ENCODE data around the gene INSR. TPM values are rescaled to one million over a fixed set of nuclear protein-coding genes. Genes with fewer than 3 reads are reported as not detected.
A peak's percentile ranks its signal among the peaks of the same experiment; 100 is the strongest.

INSR gene
- total and polyA plus RNA-seq, 2 of the 8 experiments (the other 6 are each of a cell fraction or from before 2014, with no cell fraction given) = 13.1 to 48.7 TPM

GRCh38 chr19:7292352-7292949 lies 1.8 kb downstream of the INSR start:
- H2BK15ac ChIP-seq (ENCODE audit: low read length) = 0 out of 2 replicates have a peak overlapping the region, but pooled peaks have one; percentile 34
- no peak overlapping the region for H2BK120ac ChIP-seq (replicated peaks; ENCODE audit: low read depth, low read length)
- H3K79me2 ChIP-seq (ENCODE audit: control insufficient read depth in 1 of 2, insufficient read depth in 2 of 2, low read length in 2 of 2) = peaks cover 0 to 51% of the 10 kb centered on the region in 2 experiments; a peak in 2 of 4 replicates
- H3K36me3 ChIP-seq (ENCODE audit: control insufficient read depth in 2 of 4, insufficient read depth in 4 of 4, low read length in 3 of 4) = 0 out of 8 replicates have a peak, but pooled peaks cover 0 to 2% (median 0%) of the 10 kb centered on the region in 4 experiments
- H3K23ac ChIP-seq (ENCODE audit: insufficient read length) = no peak overlapping the region
- no peak overlapping the region for H3K56ac ChIP-seq (replicated peaks; ENCODE audit: insufficient read length, low read depth, low read length)
- peak overlapping the region; percentile 72 to 96 for H3K4me2 ChIP-seq (ENCODE audit: insufficient read depth in 1 of 2, low read depth in 2 of 2, low read length in 2 of 2)
- H2AK5ac ChIP-seq (ENCODE audit: low read depth, low read length) = 0 out of 2 replicates have a peak overlapping the region, but pooled peaks have one; percentile 77
- no peak overlapping the region for H3K4ac ChIP-seq (replicated peaks; ENCODE audit: insufficient read length, low read depth, low read length)
- H4K5ac ChIP-seq (ENCODE audit: insufficient read length, low read depth, low read length) = no peak overlapping the region
- H3K18ac ChIP-seq (ENCODE audit: extremely low read depth, low read length) = 0 out of 2 replicates have a peak overlapping the region, but pooled peaks have one; percentile 24
- H3K79me1 ChIP-seq (ENCODE audit: low read depth, low read length) = peaks cover 15% of the 10 kb centered on the region
- peaks cover 0 to 3% (median 2%) of the 10 kb centered on the region in 4 experiments; a peak in 4 of 7 replicates for H3K27me3 ChIP-seq (replicated peaks in 1 of 4; ENCODE audit: control insufficient read depth in 3 of 4, extremely low read depth in 1 of 4, insufficient read depth in 3 of 4, low read length in 3 of 4)
- H3K9me3 ChIP-seq (ENCODE audit: insufficient read depth in 2 of 2, low read depth in 1 of 2, low read length in 1 of 2) = no peaks in the 10 kb centered on the region
- no peak overlapping the region for H2BK20ac ChIP-seq (ENCODE audit: low read length)
- H4K91ac ChIP-seq (replicated peaks; ENCODE audit: insufficient read length, low read length) = no peak overlapping the region
- ChIA-PET CTCF (ENCODE audit: partially characterized antibody) (no interaction called here), POLR2A (ENCODE audit: partially characterized antibody) (interaction anchor here (0.6 to 1.2 kb wide), 3 partner anchors 27 to 140 kb away, joined by 3 read pairs; no protein-coding TSS in a partner anchor)
- no peak overlapping the region for H4K8ac ChIP-seq (ENCODE audit: extremely low read depth, insufficient read depth, low read length)
- peak overlapping the region; percentile 68 to 98 (median 80); a peak in 6 of 8 replicates for H3K4me3 ChIP-seq (ENCODE audit: extremely low read depth in 1 of 4, insufficient read depth in 2 of 4, low read depth in 3 of 4, low read length in 4 of 4)
- H3K9ac ChIP-seq (replicated peaks in 1 of 4; ENCODE audit: extremely low read depth in 1 of 4, low read depth in 3 of 4, low read length in 3 of 4) = no peak overlapping the region; a peak in 1 of 7 replicates
- H4K20me1 ChIP-seq (replicated peaks in 1 of 2; ENCODE audit: control insufficient read depth in 1 of 2, insufficient read depth in 2 of 2, low read length in 2 of 2) = peaks cover 4 to 11% of the 10 kb centered on the region in 2 experiments
- DNase-seq (ENCODE audit: low read depth in 1 of 2, low spot score in 2 of 2) = no peak
- H3K23me2 ChIP-seq (ENCODE audit: low read depth, low read length) = peaks cover 4% of the 10 kb centered on the region; the same call in 1 of the 2 replicates
- H2BK5ac ChIP-seq (ENCODE audit: low read depth, low read length) = peak overlapping the region; percentile 4; the same call in 1 of the 2 replicates
- peaks cover 6 to 15% (median 9%) of the 10 kb centered on the region in 4 experiments; a peak in 6 of 7 replicates for H3K4me1 ChIP-seq (replicated peaks in 1 of 4; ENCODE audit: control insufficient read depth in 3 of 4, insufficient read depth in 4 of 4, low read length in 3 of 4)
- 49% methylated on average over 12 of the region's 12 CpGs; no CpG with 5 or more reads in 1 of the 2 experiments for WGBS, 2 experiments (ENCODE audit: extremely low coverage in 1 of 2, insufficient coverage in 1 of 2, insufficient read length in 1 of 2, insufficient replicate concordance in 2 of 2, low coverage in 1 of 2, low lambda C conversion rate in 2 of 2, missing lambda C conversion rate in 1 of 2)
- no peak overlapping the region for H3K14ac ChIP-seq (ENCODE audit: insufficient read length)
- FAIRE-seq = no peak
- H2AFZ ChIP-seq (ENCODE audit: low read length) = no peak overlapping the region
- no peak overlapping the region for H3K27ac ChIP-seq (ENCODE audit: low read depth, low read length)
- H2BK12ac ChIP-seq (ENCODE audit: low read depth, low read length) = peak overlapping the region; percentile 79; the same call in 1 of the 2 replicates
- TF ChIP-seq NRF1 (IDR thresholded peaks at IDR 0.05; ENCODE audit: low read depth, low read length) (no peak), TAF7 (optimal IDR thresholded peaks at IDR 0.05; ENCODE audit: borderline replicate concordance, low read depth, low read length) (no peak), SIRT6 (IDR thresholded peaks at IDR 0.05; ENCODE audit: low read length) (no peak), SP1 (IDR thresholded peaks at IDR 0.05; ENCODE audit: low read depth, low read length) (0 out of 2 replicates have a peak, but pooled peaks have one; percentile 11), MAFK (IDR thresholded peaks at IDR 0.05; ENCODE audit: low read depth, low read length) (no peak), GABPA (IDR thresholded peaks at IDR 0.05; ENCODE audit: borderline replicate concordance, insufficient read depth, low read length) (no peak), CEBPB (IDR thresholded peaks at IDR 0.05; ENCODE audit: low read depth, low read length) (peak; percentile 36; the same call in 1 of the 2 replicates), TBP (IDR thresholded peaks at IDR 0.05; ENCODE audit: low read depth, low read length) (no peak), SIX5 (IDR thresholded peaks at IDR 0.05; ENCODE audit: low read depth, low read length) (no peak)
- TF ChIP-seq, protein P1, sequence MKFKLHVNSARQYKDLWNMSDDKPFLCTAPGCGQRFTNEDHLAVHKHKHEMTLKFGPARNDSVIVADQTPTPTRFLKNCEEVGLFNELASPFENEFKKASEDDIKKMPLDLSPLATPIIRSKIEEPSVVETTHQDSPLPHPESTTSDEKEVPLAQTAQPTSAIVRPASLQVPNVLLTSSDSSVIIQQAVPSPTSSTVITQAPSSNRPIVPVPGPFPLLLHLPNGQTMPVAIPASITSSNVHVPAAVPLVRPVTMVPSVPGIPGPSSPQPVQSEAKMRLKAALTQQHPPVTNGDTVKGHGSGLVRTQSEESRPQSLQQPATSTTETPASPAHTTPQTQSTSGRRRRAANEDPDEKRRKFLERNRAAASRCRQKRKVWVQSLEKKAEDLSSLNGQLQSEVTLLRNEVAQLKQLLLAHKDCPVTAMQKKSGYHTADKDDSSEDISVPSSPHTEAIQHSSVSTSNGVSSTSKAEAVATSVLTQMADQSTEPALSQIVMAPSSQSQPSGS (IDR thresholded peaks at IDR 0.05; ENCODE audit: low read length) = no peak

Data from H1 (cell line).